HG03520 (cell line): ENCODE data around the gene SNORC.

Source experiments
- ATAC-seq: cut with Tn5 transposase; IDR thresholded peaks from one replicate; pipeline ENCODE4 v1.9.1; 2021; ENCODE audit warnings: mild to moderate bottlenecking, moderate library complexity; ENCODE audit not compliant: unreplicated experiment

SNORC gene

DNA sequence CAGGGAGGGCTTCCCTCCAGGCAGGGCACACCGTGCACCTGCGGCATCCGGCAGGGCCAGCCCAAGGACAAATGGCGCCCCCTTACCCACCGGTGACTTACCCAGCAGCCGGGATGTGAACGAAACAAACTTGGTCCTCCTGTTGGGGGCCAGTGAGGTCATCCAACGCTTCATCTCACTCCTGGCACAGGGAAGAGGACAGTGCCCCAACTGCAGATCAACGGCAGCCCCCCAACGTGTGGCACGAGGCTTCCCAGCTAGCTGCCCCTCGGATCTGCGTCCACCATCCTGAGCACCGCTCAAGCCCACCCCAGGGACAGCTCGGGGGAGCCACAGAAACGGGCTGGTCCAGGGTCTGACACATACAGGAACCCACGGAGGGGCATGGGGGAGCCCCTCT is 12.0 kb downstream of the SNORC start:
- no peak for ATAC-seq

- ATAC-seq = no peak
Observed at GRCh38 chr2:232882505-232883115, 12.5 kb downstream of the SNORC start.

GRCh38 chr2:232883116-232883721 is 13.2 kb downstream of the SNORC start:
- no peak for ATAC-seq

DNA sequence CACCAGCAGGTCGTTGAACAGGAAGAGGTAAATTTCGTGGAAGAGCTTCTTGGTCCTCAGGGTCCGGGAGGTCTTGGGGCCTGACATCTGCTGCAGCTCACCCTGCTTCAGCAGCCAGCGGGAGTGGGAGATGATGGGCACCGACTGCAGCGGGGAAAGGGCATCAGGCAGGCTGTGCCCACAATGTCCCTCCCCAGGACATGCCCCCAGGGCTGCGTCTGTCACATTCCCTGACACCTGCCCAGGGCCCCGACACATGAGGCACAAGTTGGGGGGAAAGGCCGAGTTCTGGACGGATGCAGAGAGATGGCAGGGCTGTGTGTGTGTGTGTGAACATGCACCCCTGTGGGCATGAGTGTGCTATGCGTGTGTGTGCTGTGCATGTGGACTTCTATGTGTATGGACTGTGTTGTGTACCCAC is 13.9 kb downstream of the SNORC start:
- ATAC-seq = no peak

DNA sequence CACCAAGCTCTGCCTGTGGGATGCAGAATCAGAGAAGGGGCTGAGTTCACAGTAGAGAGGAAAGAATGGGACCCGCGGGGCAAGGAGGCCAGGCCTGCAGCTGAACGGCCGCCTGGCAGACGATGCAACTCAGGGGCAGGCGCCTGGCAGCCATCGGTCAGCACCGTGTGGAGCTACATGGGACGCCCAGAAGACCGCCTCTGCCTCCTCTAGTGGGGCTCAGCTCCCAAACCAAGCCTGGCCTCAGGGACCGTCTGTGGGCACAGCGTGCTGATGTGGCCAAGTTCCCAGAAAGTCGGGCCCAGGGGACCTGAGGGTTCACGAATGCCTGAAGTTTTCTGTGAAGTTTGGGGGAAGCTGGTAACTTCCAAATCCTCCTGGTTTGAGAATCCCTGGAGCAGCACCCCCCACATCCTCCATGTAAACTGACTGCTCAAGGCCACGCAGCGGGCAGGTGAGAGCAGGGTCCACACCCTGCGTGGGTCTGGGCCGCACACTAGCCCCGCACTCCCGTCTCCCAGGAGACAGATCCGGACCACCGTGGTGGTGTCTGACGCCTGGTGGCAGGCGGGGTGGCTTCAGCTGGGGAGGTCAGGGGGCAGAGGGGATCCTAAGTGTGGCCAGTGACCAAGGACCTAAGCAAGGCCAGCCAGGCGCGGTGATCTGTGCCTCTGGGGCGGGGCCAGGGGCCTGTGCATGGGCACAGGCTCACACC is 14.6 kb downstream of the SNORC start:
- no peak for ATAC-seq

DNA sequence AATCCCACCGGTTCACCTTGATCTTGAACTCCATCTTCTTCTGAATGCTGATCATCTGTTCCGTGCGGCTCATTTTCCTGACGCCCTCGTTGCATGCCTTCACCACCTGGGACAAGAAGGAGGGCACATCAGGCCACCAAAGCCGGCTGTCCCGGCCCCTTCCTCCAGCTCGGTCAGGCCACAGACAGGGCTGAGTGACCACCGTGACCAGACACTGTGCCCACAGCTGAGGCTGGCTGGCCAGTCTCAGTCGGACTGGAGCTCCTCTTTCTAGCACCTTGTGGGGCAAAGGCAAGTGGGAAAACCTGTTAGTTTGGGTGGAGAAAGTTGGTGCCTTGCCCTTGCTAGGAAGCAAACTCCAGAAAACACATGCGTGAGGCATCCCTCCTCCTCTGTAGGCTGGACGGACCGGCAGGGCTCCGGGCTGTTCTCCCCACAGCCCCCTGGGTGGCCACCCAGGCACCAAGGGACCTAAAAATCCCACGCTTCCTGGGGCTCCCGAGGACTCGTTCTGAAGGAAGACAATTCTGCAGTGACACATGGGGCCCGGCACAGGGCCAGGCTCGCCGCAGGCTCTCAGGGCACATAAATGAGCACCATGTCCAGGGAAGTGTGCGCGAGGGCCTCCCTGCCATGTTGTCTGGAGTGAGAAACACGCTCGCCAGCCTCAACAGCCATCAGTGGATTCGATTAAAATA is 15.3 kb downstream of the SNORC start:
- no peak for ATAC-seq

GRCh38 chr2:232886176-232886575 is 16.1 kb downstream of the SNORC start:
- no peak for ATAC-seq

DNA sequence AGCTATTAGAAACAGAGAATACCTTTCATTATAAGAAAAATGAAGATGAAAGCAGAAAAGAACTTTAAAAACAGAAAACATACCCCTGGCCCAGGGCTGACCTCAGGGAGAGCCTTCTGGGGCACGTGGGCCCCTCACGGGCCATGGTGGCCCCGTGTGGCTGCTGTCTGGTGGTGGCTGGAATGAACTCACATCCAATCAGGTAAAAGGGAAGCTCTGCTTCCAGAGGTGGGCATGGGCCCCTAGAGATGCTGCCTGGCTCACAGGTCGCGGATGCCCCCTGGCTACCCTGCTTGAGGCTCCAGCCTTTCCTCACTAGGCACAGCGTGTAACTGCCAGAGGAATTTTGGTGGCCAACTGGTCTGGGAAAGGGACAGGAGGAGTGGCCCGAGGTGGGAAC is 16.6 kb downstream of the SNORC start:
- ATAC-seq = no peak

GRCh38 chr2:232887171-232887850 is 17.2 kb downstream of the SNORC start:
- ATAC-seq = no peak

DNA sequence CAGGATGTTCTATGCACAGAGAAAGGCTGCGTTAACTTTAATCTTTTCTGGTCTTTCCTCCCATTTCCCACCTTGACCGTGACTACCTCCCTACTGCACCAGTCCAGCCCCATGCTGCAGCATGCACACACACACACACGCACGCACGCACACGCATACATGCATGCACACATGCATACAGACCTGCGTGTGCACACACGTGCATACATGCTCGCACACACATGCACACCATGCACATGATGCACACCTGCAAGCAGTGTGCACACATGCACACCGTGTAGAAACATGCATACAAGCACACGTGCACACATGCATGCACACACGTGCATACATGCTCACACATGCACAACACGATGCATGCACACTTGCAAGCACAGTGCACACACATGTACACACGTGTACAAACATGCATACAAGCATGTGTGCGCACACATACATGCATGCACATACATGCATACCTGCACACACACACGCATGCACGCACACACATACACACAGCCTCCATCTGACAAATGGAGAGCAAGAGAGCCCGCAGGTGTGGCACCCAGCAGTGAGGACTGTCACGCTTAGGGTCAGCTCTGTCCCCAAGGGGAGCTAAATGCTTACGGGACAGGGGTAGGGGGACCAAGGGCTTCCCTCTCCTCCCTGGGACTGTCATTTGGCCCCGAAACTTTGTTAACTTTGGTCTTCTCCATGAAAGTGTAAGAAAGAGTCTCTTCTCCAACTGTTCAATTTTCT is 18.2 kb downstream of the SNORC start:
- ATAC-seq = no peak

GRCh38 chr2:232888839-232889529 is 18.9 kb downstream of the SNORC start:
- ATAC-seq = no peak

GRCh38 chr2:232889876-232890401 is 19.9 kb downstream of the SNORC start:
- no peak for ATAC-seq

- no peak for ATAC-seq
Observed at GRCh38 chr2:232890536-232890895, 20.5 kb downstream of the SNORC start.

DNA sequence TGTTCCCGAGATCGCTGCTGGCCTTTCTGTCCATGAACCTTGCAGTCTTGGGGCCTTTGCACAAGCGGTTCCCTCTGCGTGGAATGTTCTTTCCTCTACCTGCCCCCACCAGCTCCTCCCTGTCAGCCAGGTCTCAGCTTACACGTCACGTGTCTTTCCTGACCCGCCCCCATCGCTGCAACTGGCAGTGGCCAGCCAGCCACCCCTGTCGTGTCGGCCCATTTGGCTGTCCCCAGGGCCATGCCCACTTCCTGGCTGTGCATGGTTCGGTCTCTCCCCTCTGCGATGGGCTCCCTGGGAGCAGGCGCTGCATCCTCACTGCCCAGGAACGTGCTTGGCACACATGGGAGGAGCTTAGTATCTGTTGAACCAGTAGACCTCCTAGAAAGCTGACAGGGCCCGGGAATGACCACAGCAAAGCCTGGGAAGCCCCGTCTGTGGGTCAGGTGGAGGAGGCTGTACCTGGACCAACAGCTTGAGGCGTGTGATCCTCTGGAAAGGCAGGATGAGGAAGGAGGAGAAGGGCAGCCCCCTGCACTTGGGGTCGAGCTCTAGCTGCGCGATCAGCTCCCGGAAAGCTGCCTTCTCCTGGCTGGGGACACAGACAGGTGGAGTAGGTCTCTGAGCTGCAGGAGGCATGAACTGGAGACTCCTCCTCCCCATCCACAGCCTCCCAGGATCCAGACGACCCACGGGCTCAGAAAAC is 21.0 kb downstream of the SNORC start:
- no peak for ATAC-seq

DNA sequence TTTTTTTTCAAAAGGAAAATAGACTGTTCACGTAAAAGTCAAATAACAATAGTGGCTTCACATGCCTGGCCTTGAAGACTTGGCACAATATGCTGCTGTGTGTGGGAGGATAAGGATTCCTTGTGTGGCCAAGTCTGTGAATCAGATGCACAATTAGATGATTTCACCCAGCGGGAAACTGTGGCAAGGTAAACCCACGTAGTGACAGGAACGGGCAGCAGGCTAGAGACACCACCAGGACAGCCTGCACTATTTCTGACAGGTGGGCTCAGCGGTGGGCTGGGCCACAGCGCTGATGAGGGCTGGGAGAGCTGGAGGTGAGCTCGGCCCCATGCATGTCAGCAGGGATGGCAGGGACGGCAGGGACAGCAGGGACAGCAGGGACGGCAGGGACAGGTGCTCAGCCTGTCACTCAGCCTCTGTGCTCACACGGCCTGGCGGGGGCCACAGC is 21.6 kb downstream of the SNORC start:
- no peak for ATAC-seq

DNA sequence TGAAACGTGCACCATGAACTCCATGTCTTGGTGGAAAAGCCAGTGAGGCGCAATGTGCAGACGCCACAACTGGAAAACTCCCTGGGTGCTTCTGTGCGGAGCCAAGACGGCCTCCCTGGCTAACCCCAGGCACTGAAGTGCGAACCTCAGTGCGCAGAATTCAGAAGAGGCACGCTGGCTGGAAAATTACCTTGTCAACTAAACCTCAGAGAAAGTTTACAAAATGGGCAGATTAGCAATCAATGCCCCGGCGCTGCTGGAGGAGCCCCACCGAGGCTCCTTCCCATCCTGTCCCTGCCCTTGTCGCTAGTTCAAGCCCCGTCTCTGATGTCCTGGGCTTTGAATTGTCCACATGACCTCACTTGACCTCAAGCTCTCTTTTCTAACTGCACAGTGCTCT is 22.2 kb downstream of the SNORC start:
- no peak for ATAC-seq

GRCh38 chr2:232892843-232893242 is 22.8 kb downstream of the SNORC start:
- ATAC-seq = no peak

- ATAC-seq = no peak
Observed at GRCh38 chr2:232893834-232894233, 23.8 kb downstream of the SNORC start.

DNA sequence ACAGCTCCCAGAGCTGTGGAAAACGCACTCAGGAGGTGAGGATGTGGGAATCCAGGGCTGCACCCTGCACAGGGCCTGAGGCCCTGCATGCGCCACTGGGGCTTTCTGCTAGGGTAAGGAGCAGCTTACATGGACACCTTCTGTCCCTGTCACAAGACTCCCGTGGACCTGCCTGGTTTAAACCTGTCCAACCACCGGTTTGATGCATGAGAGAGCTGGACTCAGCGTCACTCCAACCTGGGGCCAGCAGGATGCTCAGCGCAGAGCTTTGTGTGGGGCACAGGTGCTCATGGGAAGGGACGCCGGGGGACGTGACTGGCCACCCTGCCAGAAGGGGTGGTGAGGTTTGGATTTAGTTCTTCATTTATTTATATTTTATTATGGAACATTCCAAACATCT is 24.2 kb downstream of the SNORC start:
- ATAC-seq = no peak
